IMR-90 (cell line): ENCODE data around the gene AUTS2. TPM values are rescaled to one million over a fixed set of nuclear protein-coding genes. Genes with fewer than 3 reads are reported as not detected.

Source experiments
- ATAC-seq: fragments of 200-7000 bp; cut with Tn5 transposase; 2 replicates; pipeline ENCODE4 v1.9.1; 2020; ENCODE audit warnings: low read depth, mild to moderate bottlenecking, moderate library complexity
- BruUV-seq: library from RNA; stranded (reverse); fragments of 400-500 nt; replicated peaks from 2 replicates; lab custom pipeline; 2021; lab: Mats Ljungman, UMichigan
- CTCF ChIA-PET: fragments of 300-600 bp; formaldehyde crosslinking; extraction: SDS; loops from one replicate; lab custom pipeline; 2021; ENCODE audit warnings: antibody characterized with exemption; lab: Yijun Ruan, JAX
- POLR2A ChIA-PET: fragments of 300-600 bp; sonication (Branson Sonifier 250); formaldehyde crosslinking; loops from one replicate; lab custom pipeline; 2022; ENCODE audit warnings: antibody characterized with exemption; ENCODE audit not compliant: unreplicated experiment; lab: Charles Lee
- DNase-seq: peaks from one replicate; pipeline ENCODE4 v3.0.0; 2013
- H2AFZ ChIP-seq: replicated peaks from 2 replicates; pipeline ENCODE3; 2013; ENCODE audit warnings: low read length, mild to moderate bottlenecking; ENCODE audit not compliant: poor library complexity
- H2AK5ac ChIP-seq: 2 replicates; pipeline ENCODE4 v1.6.1; 2013; ENCODE audit warnings: low read depth, low read length, inconsistent platforms
- H2AK9ac ChIP-seq: replicated peaks from 2 replicates; pipeline ENCODE3; 2013; ENCODE audit warnings: mild to moderate bottlenecking, low read depth, low read length, moderate library complexity; ENCODE audit not compliant: poor library complexity
- H2BK120ac ChIP-seq: 2 replicates; pipeline ENCODE4 v1.6.1; 2013; ENCODE audit warnings: low read depth, low read length, inconsistent platforms
- H2BK15ac ChIP-seq: 3 replicates; pipeline ENCODE4 v1.6.1; 2013; ENCODE audit warnings: low read depth, low read length, inconsistent platforms
- H2BK20ac ChIP-seq: 2 replicates; pipeline ENCODE4 v1.6.1; 2013; ENCODE audit warnings: low read depth, mild to moderate bottlenecking, inconsistent platforms, low read length, moderate library complexity
- H2BK5ac ChIP-seq: 2 replicates; pipeline ENCODE4 v1.6.1; 2013; ENCODE audit warnings: mild to moderate bottlenecking, low read depth, low read length, inconsistent platforms; ENCODE audit not compliant: poor library complexity, severe bottlenecking
- H3K14ac ChIP-seq: replicated peaks from 2 replicates; pipeline ENCODE4 v1.6.1; 2013; ENCODE audit warnings: low read depth, low read length, inconsistent platforms
- H3K18ac ChIP-seq: 2 replicates; pipeline ENCODE4 v1.6.1; 2013; ENCODE audit warnings: low read depth, low read length, control low read depth
- H3K23ac ChIP-seq: 2 replicates; pipeline ENCODE4 v1.6.1; 2013; ENCODE audit warnings: low read depth, low read length, inconsistent platforms
- H3K27ac ChIP-seq: 2 replicates; pipeline ENCODE4 v1.5.1; 2013; ENCODE audit warnings: mild to moderate bottlenecking, control low read depth, low read length; ENCODE audit not compliant: insufficient read depth
- H3K27me3 ChIP-seq: 2 replicates; pipeline ENCODE4 v1.6.1; 2013; ENCODE audit warnings: low read length; ENCODE audit not compliant: control insufficient read depth, insufficient read depth
- H3K36me3 ChIP-seq: 2 replicates; pipeline ENCODE4 v1.6.1; 2013; ENCODE audit warnings: low read length, mixed read lengths; ENCODE audit not compliant: control insufficient read depth, insufficient read depth
- H3K4ac ChIP-seq: 2 replicates; pipeline ENCODE4 v1.6.1; 2013; ENCODE audit warnings: low read depth, low read length, inconsistent platforms
- H3K4me1 ChIP-seq: 2 replicates; pipeline ENCODE4 v1.6.1; 2013; ENCODE audit warnings: low read length, mixed read lengths; ENCODE audit not compliant: control insufficient read depth, insufficient read depth
- H3K4me2 ChIP-seq: 2 replicates; pipeline ENCODE4 v1.6.1; 2013; ENCODE audit warnings: low read depth, mild to moderate bottlenecking, control low read depth, low read length, moderate library complexity
- H3K4me3 ChIP-seq: 2 replicates; pipeline ENCODE4 v1.5.1; 2013; ENCODE audit warnings: low read depth, mild to moderate bottlenecking, control low read depth, low read length, moderate library complexity; ENCODE audit not compliant: insufficient read depth
- H3K56ac ChIP-seq: 2 replicates; pipeline ENCODE4 v1.6.1; 2013; ENCODE audit warnings: low read length, inconsistent platforms; ENCODE audit not compliant: insufficient read depth; ENCODE audit errors: extremely low read depth
- H3K79me1 ChIP-seq, 2 experiments: 2 replicates each; pipeline ENCODE4 v1.6.1; 2013; ENCODE audit warnings: low read length in 2 of 2, inconsistent platforms in 1 of 2, low read depth in 1 of 2
- H3K9ac ChIP-seq: 2 replicates; pipeline ENCODE4 v1.6.1; 2013; ENCODE audit warnings: low read depth, low read length, control low read depth
- H3K9me1 ChIP-seq: 2 replicates; pipeline ENCODE4 v1.6.1; 2013; ENCODE audit warnings: low read length, inconsistent platforms; ENCODE audit not compliant: insufficient read depth
- H3K9me3 ChIP-seq: 2 replicates; pipeline ENCODE4 v1.6.1; 2013; ENCODE audit warnings: low read length; ENCODE audit not compliant: control insufficient read depth, insufficient read depth
- H4K20me1 ChIP-seq: 2 replicates; pipeline ENCODE4 v1.6.1; 2013; ENCODE audit warnings: low read length, inconsistent platforms; ENCODE audit not compliant: insufficient read depth
- H4K5ac ChIP-seq: 2 replicates; pipeline ENCODE4 v1.6.1; 2013; ENCODE audit warnings: mild to moderate bottlenecking, low read depth, low read length, control low read depth
- H4K8ac ChIP-seq, 2 experiments: 2 replicates each; pipeline ENCODE4 v1.6.1; 2013; ENCODE audit warnings: low read depth in 2 of 2, low read length in 2 of 2, control low read depth in 1 of 2, inconsistent platforms in 1 of 2
- H4K91ac ChIP-seq: 2 replicates; pipeline ENCODE4 v1.6.1; 2013; ENCODE audit warnings: low read depth, low read length, inconsistent platforms; ENCODE audit not compliant: insufficient read depth
- ELK1 ChIP-seq: fragments of 150-350 bp; IDR thresholded peaks from 2 replicates; pipeline ENCODE4 v1.6.1; 2016; ENCODE audit warnings: low read depth, mild to moderate bottlenecking, low read length, moderate library complexity, borderline replicate concordance
- FOS ChIP-seq: fragments of 150-350 bp; IDR thresholded peaks from 2 replicates; pipeline ENCODE4 v1.6.1; 2016; ENCODE audit warnings: low read depth, low read length
- MAFK ChIP-seq: IDR thresholded peaks from 2 replicates; pipeline ENCODE4 v1.6.1; 2012; ENCODE audit warnings: low read depth, low read length, improper control_type of control experiment
- MXI1 ChIP-seq: IDR thresholded peaks from 2 replicates; pipeline ENCODE4 v1.6.1; 2012; ENCODE audit warnings: low read depth, mild to moderate bottlenecking, low read length, moderate library complexity, borderline replicate concordance
- POLR2A ChIP-seq: IDR thresholded peaks from 2 replicates; pipeline ENCODE4 v1.6.1; 2012; ENCODE audit warnings: mild to moderate bottlenecking, low read depth, low read length
- SMC3 ChIP-seq: fragments of 150-350 bp; IDR thresholded peaks from 2 replicates; pipeline ENCODE4 v1.6.1; 2016; ENCODE audit warnings: low read depth, mild to moderate bottlenecking, antibody characterized with exemption, low read length, moderate library complexity
- USF2 ChIP-seq: fragments of 150-350 bp; IDR thresholded peaks from 2 replicates; pipeline ENCODE4 v1.6.1; 2017; ENCODE audit warnings: mild to moderate bottlenecking, antibody characterized with exemption, low read length, low read depth
- WGBS, 2 experiments: methylation state at CpG; one replicate each; pipeline versions ENCODE4 v1.1.5 to v1.1.7; 2013; ENCODE audit warnings: missing lambda C conversion rate in 2 of 2; ENCODE audit not compliant: insufficient read length in 1 of 2; ENCODE audit errors: extremely low coverage in 2 of 2; 5-methylcytosine and 5-hydroxymethylcytosine counted together
- dilution Hi-C: fragments of 300-500 bp; cut with HindIII; formaldehyde crosslinking; loops from one replicate; pipeline ENCODE4 v1.14.3; 2018; ENCODE audit warnings: low sequenced_read_pairs; ENCODE audit not compliant: unreplicated experiment
- in situ Hi-C: fragments of 300-500 bp; cut with MboI; formaldehyde crosslinking; loops from 3 replicates; pipeline ENCODE4 v1.14.3; 2019; ENCODE audit warnings: low sequenced_read_pairs, inconsistent platforms, mixed read lengths
- intact Hi-C: fragments of 100-400 bp; cut with micrococcal nuclease; formaldehyde crosslinking; loops from 2 replicates; pipeline ENCODE4 v1.10.0; 2022
- polyA plus RNA-seq, 3 experiments: library from polyadenylated mRNA; depleted of rRNA; stranded (reverse); fragments of >200 nt; gene quantifications; 2 replicates each; pipeline ENCODE4 v1.2.3, GENCODE V29; 2012; ENCODE audit warnings: low replicate concordance in 1 of 3
- total RNA-seq: library from RNA; depleted of rRNA; stranded (reverse); fragments of >200 nt; gene quantifications from 2 replicates; pipeline ENCODE4 v1.2.3, GENCODE V29; 2012

The AUTS2 gene
- total and polyA plus RNA-seq, 2 of the 4 experiments (the other 2 are of a cell fraction) = 0.90 to 3.0 TPM

GRCh38 chr7:70349031-70349430 lies 750.8 kb downstream of the AUTS2 start:
- Histone ChIP-seq H3K18ac (no peak overlapping the region), H3K4me3 (no peak overlapping the region), H3K4me1 (no peaks in the 10 kb centered on the region), H2AK9ac (no peak overlapping the region), H2AK5ac (no peak overlapping the region), H3K23ac (no peak overlapping the region), H2BK120ac (no peak overlapping the region), H4K8ac (no peak overlapping the region), H3K36me3 (no peaks in the 10 kb centered on the region), H2AFZ (no peak overlapping the region), H3K9ac (no peak overlapping the region), H4K5ac (no peak overlapping the region), H3K4ac (no peak overlapping the region), H3K27me3 (no peaks in the 10 kb centered on the region), H3K27ac (no peak overlapping the region), H3K9me3 (no peaks in the 10 kb centered on the region), H3K4me2 (no peak overlapping the region), H3K79me1 (no peaks in the 10 kb centered on the region), H4K91ac (no peak overlapping the region), H3K9me1 (no peaks in the 10 kb centered on the region), H4K20me1 (no peaks in the 10 kb centered on the region), H2BK20ac (no peak overlapping the region), H3K14ac (no peak overlapping the region), H2BK15ac (no peak overlapping the region), H3K56ac (no peak overlapping the region), H2BK5ac (no peak overlapping the region)
- BruUV-seq = no TSS peak
- in situ Hi-C loops (no loop called here), intact Hi-C loops (no loop called here), dilution Hi-C loops (no loop called here)
- WGBS, 2 experiments = no CpG with 5 or more reads among the region's 2 CpGs
- ChIA-PET CTCF (no interaction called here), POLR2A (no interaction called here)
- no peak for TF ChIP-seq MAFK
- TF ChIP-seq ELK1 = no peak
- no peak for TF ChIP-seq SMC3
- TF ChIP-seq USF2 = no peak
- no peak for TF ChIP-seq POLR2A
- TF ChIP-seq MXI1 = no peak
- no peak for TF ChIP-seq FOS
- no peak for DNase-seq
- no peak for ATAC-seq
